ENCODE measurements around the gene PSMG1. TPM values are rescaled to one million over a fixed set of nuclear protein-coding genes. Genes with fewer than 3 reads are reported as not detected.
"Not testable (repeated sequence)": the region's sequence is repeated elsewhere in the genome, so short reads cannot be mapped to it uniquely, and the experiment has no call there.

Gene PSMG1
- total RNA-seq: 20.7 and 24.5 TPM in 2 replicates
- polyA plus RNA-seq: 48.3 and 58.4 TPM in 2 replicates

GRCh38 chr21:39183272-39184049 is at the start of gene PSMG1:
PSMG1 (minus strand) TSS chr21:39183451; CDS start chr21:39183385, 66 bp downstream.
- no peaks in the 10 kb centered on the region for H3K9me3 ChIP-seq (ENCODE audit: low read depth)
- no peaks in the 10 kb centered on the region for H3K36me3 ChIP-seq
- H3K4me1 ChIP-seq (ENCODE audit: low read depth): peaks cover 27% of the 10 kb centered on the region
- H3K4me3 ChIP-seq: peak within 1 kb of the TSS; percentile 74
- peak within 1 kb of the TSS; percentile 82 for H3K27ac ChIP-seq
- DNase-seq (ENCODE audit: low read depth in 1 of 2, low spot score in 1 of 2): peak; percentile 96 to 97
- no peak for TF ChIP-seq CTCF (IDR thresholded peaks at IDR 0.05; ENCODE audit: low read depth, low read length)
- no peaks in the 10 kb centered on the region for H3K27me3 ChIP-seq

- peak in 1 of 2 donors; percentile 9 for DNase-seq (ENCODE audit: low read depth in 1 of 2, low spot score in 1 of 2)
- Histone ChIP-seq H3K4me1 (ENCODE audit: low read depth) (no peaks in the 10 kb centered on the region), H3K36me3 (peaks cover 54% of the 10 kb centered on the region), H3K27ac (peak overlapping the region; percentile 17), H3K9me3 (ENCODE audit: low read depth) (no peaks in the 10 kb centered on the region), H3K4me3 (no peak overlapping the region), H3K27me3 (no peaks in the 10 kb centered on the region)
- TF ChIP-seq CTCF (IDR thresholded peaks at IDR 0.05; ENCODE audit: low read depth, low read length): no peak
Measured at GRCh38 chr21:39232861-39233291, 49.6 kb upstream of the PSMG1 start.

- Histone ChIP-seq H3K9me3 (ENCODE audit: low read depth) (no peaks in the 10 kb centered on the region), H3K4me1 (ENCODE audit: low read depth) (peaks cover 16% of the 10 kb centered on the region), H3K27ac (peak overlapping the region; percentile 11), H3K36me3 (peaks cover 40% of the 10 kb centered on the region), H3K4me3 (no peak overlapping the region), H3K27me3 (no peaks in the 10 kb centered on the region)
- TF ChIP-seq CTCF (IDR thresholded peaks at IDR 0.05; ENCODE audit: low read depth, low read length): no peak
- DNase-seq (ENCODE audit: low read depth in 1 of 2, low spot score in 1 of 2): no peak
Measured at GRCh38 chr21:39224930-39225329, 41.7 kb upstream of the PSMG1 start.

GRCh38 chr21:39221997-39222486 is 38.8 kb upstream of the PSMG1 start:
- peaks cover 27% of the 10 kb centered on the region for H3K36me3 ChIP-seq
- peaks cover 20% of the 10 kb centered on the region for H3K4me1 ChIP-seq (ENCODE audit: low read depth)
- H3K9me3 ChIP-seq (ENCODE audit: low read depth): no peaks in the 10 kb centered on the region
- no peaks in the 10 kb centered on the region for H3K27me3 ChIP-seq
- H3K27ac ChIP-seq: no peak overlapping the region
- no peak overlapping the region for H3K4me3 ChIP-seq
- TF ChIP-seq CTCF (IDR thresholded peaks at IDR 0.05; ENCODE audit: low read depth, low read length): no peak
- no peak for DNase-seq (ENCODE audit: low read depth in 1 of 2, low spot score in 1 of 2)

- TF ChIP-seq CTCF (IDR thresholded peaks at IDR 0.05; ENCODE audit: low read depth, low read length): no peak
- no peaks in the 10 kb centered on the region for H3K9me3 ChIP-seq (ENCODE audit: low read depth)
- H3K4me3 ChIP-seq: no peak overlapping the region
- no peaks in the 10 kb centered on the region for H3K27me3 ChIP-seq
- H3K36me3 ChIP-seq: peaks cover 26% of the 10 kb centered on the region
- no peak overlapping the region for H3K27ac ChIP-seq
- DNase-seq (ENCODE audit: low read depth in 1 of 2, low spot score in 1 of 2): peak in 1 of 2 donors; percentile 3
- H3K4me1 ChIP-seq (ENCODE audit: low read depth): peaks cover 20% of the 10 kb centered on the region
Measured at GRCh38 chr21:39221282-39221996, 38.2 kb upstream of the PSMG1 start.

- H3K36me3 ChIP-seq: peaks cover 26% of the 10 kb centered on the region
- peaks cover 20% of the 10 kb centered on the region for H3K4me1 ChIP-seq (ENCODE audit: low read depth)
- not testable (repeated sequence) for H3K27ac ChIP-seq; H3K27me3 ChIP-seq; H3K9me3 ChIP-seq (ENCODE audit: low read depth); DNase-seq (ENCODE audit: low read depth in 1 of 2, low spot score in 1 of 2); H3K4me3 ChIP-seq
Measured at GRCh38 chr21:39220875-39221274, 37.6 kb upstream of the PSMG1 start.

Measured in cardiac muscle cell (in vitro differentiated cells and primary cell).